Aorta (tissue), 5 donors: Measurements from ENCODE around the gene PAPLN. TPM values are rescaled to one million over a fixed set of nuclear protein-coding genes. Genes with fewer than 3 reads are reported as not detected.

ENCODE experiments used
- ATAC-seq: fragments of 200-7000 bp; cut with Tn5 transposase; one replicate; pipeline ENCODE4 v1.9.1; 2022; ENCODE audit warnings: moderate library complexity; ENCODE audit not compliant: low FRiP score
- DNase-seq, 2 donors: peaks; one replicate each; pipeline ENCODE4 v3.0.0-alpha.2; 2020
- H3K27ac ChIP-seq, 2 donors: one replicate each; pipeline ENCODE4 v1.5.1; 2013; ENCODE audit warnings: low read length in 2 of 2, mild to moderate bottlenecking in 2 of 2, moderate library complexity in 2 of 2, control low read depth in 1 of 2, inconsistent platforms in 1 of 2, low read depth in 1 of 2
- H3K27me3 ChIP-seq, 2 donors: one replicate each; pipeline ENCODE4 v1.6.1; 2013; ENCODE audit warnings: control low read depth in 1 of 2, low read length in 1 of 2, mild to moderate bottlenecking in 1 of 2, moderate library complexity in 1 of 2; ENCODE audit not compliant: insufficient read depth in 2 of 2, control insufficient read depth in 1 of 2
- H3K36me3 ChIP-seq, 2 donors: one replicate each; pipeline ENCODE4 v1.6.1; 2013; ENCODE audit warnings: control low read depth in 1 of 2, low read length in 1 of 2, mild to moderate bottlenecking in 1 of 2; ENCODE audit not compliant: insufficient read depth in 2 of 2, control insufficient read depth in 1 of 2
- H3K4me1 ChIP-seq, 2 donors: one replicate each; pipeline ENCODE4 v1.6.1; 2013; ENCODE audit warnings: low read length in 2 of 2, control low read depth in 1 of 2, mild to moderate bottlenecking in 1 of 2, moderate library complexity in 1 of 2; ENCODE audit not compliant: insufficient read depth in 2 of 2, control insufficient read depth in 1 of 2
- H3K4me3 ChIP-seq, 2 donors: one replicate each; pipeline ENCODE4 v1.5.1; 2013; ENCODE audit warnings: low read length in 2 of 2, control low read depth in 1 of 2, mild to moderate bottlenecking in 1 of 2
- H3K9me3 ChIP-seq: one replicate; pipeline ENCODE4 v1.6.1; 2013; ENCODE audit warnings: mild to moderate bottlenecking, low read length; ENCODE audit not compliant: control insufficient read depth
- WGBS, 2 donors: extraction: QIAGEN DNeasy Blood & Tissue Kit; methylation state at CpG; one replicate each; pipeline ENCODE4 v1.1.7; 2013; 5-methylcytosine and 5-hydroxymethylcytosine counted together
- intact Hi-C, 2 donors: fragments of 100-400 bp; cut with DNase I; formaldehyde crosslinking; loops; one replicate each; pipeline versions ENCODE4 v1.14.2 to v1.15.0; 2022
- polyA plus RNA-seq, 2 donors: library from polyadenylated mRNA; stranded (reverse); fragments of 200-250 nt; gene quantifications; one replicate each; pipeline ENCODE4 v1.2.3, GENCODE V29; 2013
- total RNA-seq, 2 donors: library from RNA; stranded (reverse); fragmentation: NEBNext Ultra II Directional; extraction: Animal tissue kit (Norgen Biotek cat#: 25700); gene quantifications; one replicate each; pipeline ENCODE4 v1.2.1, GENCODE V29; 2021
- donor health status: healthy with polysubstance abuse.
- donor health status: Bipolar disorder and iron deficiency.
- donor health status: DM: no; HTN: no; CAD: no.
- donor health status: DM: no; HTN: no; CAD: no.
- donor health status: DM: yes; HTN: yes; CAD: no.

The PAPLN gene
- total and polyA plus RNA-seq, 4 donors, result 3.1 to 21.4 (median 7.8) TPM

DNA sequence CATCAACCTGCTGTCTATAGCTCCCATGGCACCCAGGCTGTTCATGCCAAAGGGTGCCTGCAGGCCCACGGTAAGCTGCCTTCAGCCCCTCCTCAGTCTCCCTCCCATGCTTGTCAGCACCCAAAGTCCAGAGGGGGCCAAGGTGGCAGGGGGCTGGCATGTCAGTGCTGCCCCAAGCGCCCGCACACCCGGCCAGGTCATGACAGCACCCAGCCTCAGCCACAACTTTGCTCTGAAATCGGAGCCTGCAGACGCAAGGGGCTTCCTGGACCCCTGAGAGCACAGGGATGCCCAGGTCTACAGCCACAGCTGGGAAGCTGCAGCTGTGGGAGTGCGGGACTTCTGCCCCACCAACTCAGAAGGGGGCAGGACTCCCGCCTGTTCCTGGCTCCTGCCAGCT lies 28.5 kb upstream of the PAPLN start:
- Histone ChIP-seq H3K9me3 (no peaks in the 10 kb centered on the region), H3K4me3 (no peak overlapping the region), H3K36me3 (peaks cover 6 to 11% of the 10 kb centered on the region in 2 donors), H3K27ac (no peak overlapping the region), H3K27me3 (no peaks in the 10 kb centered on the region), H3K4me1 (peaks cover 0 to 4% of the 10 kb centered on the region in 2 donors)
- intact Hi-C loops, result no loop called here
- ATAC-seq (no peak), DNase-seq (no peak)
- WGBS, 2 donors, result 96 to 98% methylated on average over 8 of the region's 8 CpGs

DNA sequence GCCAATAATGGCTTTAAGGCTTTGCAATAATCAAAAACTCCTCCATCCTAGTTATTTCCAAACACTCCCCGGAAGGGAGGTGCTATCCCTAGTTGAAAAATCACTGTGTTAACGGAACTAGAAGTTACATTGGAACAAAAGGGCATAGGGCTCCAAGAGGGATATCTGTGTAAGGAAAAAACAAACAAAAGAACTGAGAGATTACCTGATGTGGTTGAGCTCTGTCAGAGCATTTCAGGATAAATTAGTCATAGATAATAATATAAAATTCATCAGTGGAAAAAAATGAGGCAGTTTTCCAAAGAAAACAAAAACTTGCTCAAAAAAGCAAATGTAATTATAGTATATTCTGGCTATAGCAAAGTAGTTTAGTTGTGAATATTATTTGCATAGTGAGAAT lies 27.4 kb upstream of the PAPLN start:
- intact Hi-C loops, result no loop called here
- peaks cover 6 to 11% of the 10 kb centered on the region in 2 donors for H3K36me3 ChIP-seq
- H3K4me3 ChIP-seq, result no peak overlapping the region
- no peak for ATAC-seq
- H3K27me3 ChIP-seq, result no peaks in the 10 kb centered on the region
- H3K27ac ChIP-seq, result no peak overlapping the region
- H3K4me1 ChIP-seq, result peaks cover 0 to 4% of the 10 kb centered on the region in 2 donors
- WGBS, 2 donors, result 31 to 41% methylated on average over 2 of the region's 2 CpGs
- no peak for DNase-seq
- H3K9me3 ChIP-seq, result no peaks in the 10 kb centered on the region

GRCh38 chr14:73211251-73212040 lies 25.9 kb upstream of the PAPLN start:
- no peak for ATAC-seq
- H3K4me3 ChIP-seq, result no peak overlapping the region
- no peaks in the 10 kb centered on the region for H3K9me3 ChIP-seq
- no peaks in the 10 kb centered on the region for H3K27me3 ChIP-seq
- peaks cover 0 to 4% of the 10 kb centered on the region in 2 donors for H3K4me1 ChIP-seq
- WGBS, 2 donors, result 78 to 87% methylated on average over 7 of the region's 7 CpGs
- peaks cover 6 to 9% of the 10 kb centered on the region in 2 donors for H3K36me3 ChIP-seq
- no peak for DNase-seq
- intact Hi-C loops, result no loop called here
- H3K27ac ChIP-seq, result no peak overlapping the region

DNA sequence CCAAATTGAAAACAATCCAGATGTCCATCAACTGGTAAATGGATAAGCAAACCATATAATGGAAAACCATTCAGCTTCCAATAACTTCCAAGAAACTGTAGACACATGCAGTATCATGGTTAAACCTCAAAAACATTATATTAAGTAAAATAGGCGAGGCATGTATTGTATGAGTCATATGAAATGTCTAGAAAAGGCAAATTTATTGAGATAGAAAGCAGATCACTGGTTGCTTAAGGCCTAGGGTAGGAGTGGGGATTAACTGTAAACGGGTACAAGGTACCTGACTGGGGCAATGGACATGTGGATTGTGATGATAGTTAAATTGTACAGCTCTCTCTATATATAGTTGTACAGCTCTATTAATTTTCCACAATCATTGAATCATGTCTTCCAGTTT lies 21.3 kb upstream of the PAPLN start:
- ATAC-seq (no peak), DNase-seq (no peak)
- no peaks in the 10 kb centered on the region for H3K9me3 ChIP-seq
- no peak overlapping the region for H3K27ac ChIP-seq
- 90 to 93% methylated on average over 2 of the region's 2 CpGs for WGBS, 2 donors
- peaks cover 9 to 13% of the 10 kb centered on the region in 2 donors for H3K36me3 ChIP-seq
- no peak overlapping the region for H3K4me3 ChIP-seq
- no peaks in the 10 kb centered on the region for H3K27me3 ChIP-seq
- H3K4me1 ChIP-seq, result no peaks in the 10 kb centered on the region
- intact Hi-C loops, result no loop called here

DNA sequence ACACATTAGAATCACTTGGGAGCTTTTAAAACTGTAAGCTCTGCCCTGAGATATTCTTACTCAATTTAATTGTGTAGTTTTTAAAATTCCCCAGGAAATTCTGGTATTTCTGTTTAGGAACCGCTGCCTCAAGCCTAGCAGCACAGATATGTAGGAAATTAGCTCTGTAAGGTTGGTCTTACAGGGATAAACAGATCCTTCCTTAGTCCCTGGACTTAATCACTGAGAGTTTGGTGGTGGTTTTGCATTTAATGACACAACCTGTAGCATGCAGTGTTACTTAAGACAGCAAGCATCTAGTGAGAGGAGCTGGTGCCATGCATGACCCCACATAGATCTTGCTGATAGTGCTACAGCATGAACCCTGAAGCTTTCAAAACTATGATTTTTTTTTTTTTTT lies 19.9 kb upstream of the PAPLN start:
- WGBS, 2 donors, result 94 to 95% methylated on average over 1 of the region's 1 CpG
- intact Hi-C loops, result no loop called here

GRCh38 chr14:73220061-73220460 lies 17.2 kb upstream of the PAPLN start:
- 92 to 93% methylated on average over 4 of the region's 4 CpGs for WGBS, 2 donors
- Histone ChIP-seq H3K36me3 (peaks cover 9 to 11% of the 10 kb centered on the region in 2 donors), H3K9me3 (no peaks in the 10 kb centered on the region), H3K4me3 (no peak overlapping the region), H3K4me1 (no peaks in the 10 kb centered on the region), H3K27me3 (no peaks in the 10 kb centered on the region), H3K27ac (no peak overlapping the region)
- DNase-seq, result no peak
- intact Hi-C loops, result no loop called here
- ATAC-seq, result no peak

More for the DNA sequence above, 19.9 kb upstream of the PAPLN start:
- DNase-seq (no peak), ATAC-seq (no peak)
- no peaks in the 10 kb centered on the region for H3K9me3 ChIP-seq
- H3K27ac ChIP-seq, result no peak overlapping the region
- H3K4me3 ChIP-seq, result no peak overlapping the region
- H3K36me3 ChIP-seq, result peaks cover 9 to 11% of the 10 kb centered on the region in 2 donors
- no peaks in the 10 kb centered on the region for H3K27me3 ChIP-seq
- no peaks in the 10 kb centered on the region for H3K4me1 ChIP-seq

- DNase-seq (no peak), ATAC-seq (no peak)
- 92 to 96% methylated on average over 5 of the region's 5 CpGs for WGBS, 2 donors
- intact Hi-C loops, result no loop called here
- H3K4me3 ChIP-seq, result no peak overlapping the region
- peaks cover 9 to 11% of the 10 kb centered on the region in 2 donors for H3K36me3 ChIP-seq
- no peaks in the 10 kb centered on the region for H3K9me3 ChIP-seq
- H3K4me1 ChIP-seq, result no peaks in the 10 kb centered on the region
- H3K27ac ChIP-seq, result no peak overlapping the region
- no peaks in the 10 kb centered on the region for H3K27me3 ChIP-seq
Measured at GRCh38 chr14:73220634-73221033, 16.7 kb upstream of the PAPLN start.

DNA sequence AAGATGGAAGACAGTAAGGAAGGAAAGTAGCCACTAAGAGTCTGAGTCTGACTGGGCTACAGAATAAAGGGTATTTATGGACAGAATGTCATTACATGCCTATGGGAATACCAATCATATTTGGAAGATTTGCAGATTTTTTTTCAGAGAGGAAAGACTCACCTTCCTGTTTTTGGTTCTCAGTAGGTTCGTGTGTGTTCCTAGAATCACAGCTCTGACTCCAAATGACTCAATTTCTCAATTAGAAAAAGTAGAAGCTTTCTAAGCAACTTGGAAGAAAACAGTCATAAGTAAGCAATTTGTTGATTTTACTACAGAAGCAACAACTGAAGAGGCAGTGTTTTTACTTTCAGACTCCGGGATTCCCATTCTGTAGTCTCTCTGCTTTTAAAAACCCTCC lies 15.4 kb upstream of the PAPLN start:
- H3K27ac ChIP-seq, result no peak overlapping the region
- WGBS, 2 donors, result 74 to 80% methylated on average over 2 of the region's 2 CpGs

DNA sequence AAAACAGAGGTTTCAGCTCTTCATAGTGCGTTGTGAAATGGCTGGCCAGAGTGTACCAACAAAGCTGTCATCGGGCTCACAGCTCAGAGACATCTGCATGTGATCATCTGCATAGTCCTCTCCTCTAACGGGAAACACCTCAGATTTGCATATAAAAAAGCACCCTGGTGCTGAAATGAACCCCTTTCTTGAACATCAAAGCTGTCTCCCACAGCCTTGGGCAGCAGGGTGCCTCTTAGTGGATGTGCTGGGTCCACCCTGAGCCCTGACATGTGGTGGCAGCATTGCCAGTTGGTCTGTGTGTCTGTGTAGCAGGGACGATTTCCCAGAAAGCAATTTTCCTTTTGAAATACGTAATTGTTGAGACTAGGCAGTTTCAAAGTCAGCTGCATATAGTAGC lies 14.3 kb upstream of the PAPLN start:
- intact Hi-C loops, result no loop called here
- H3K9me3 ChIP-seq, result no peaks in the 10 kb centered on the region
- ATAC-seq (no peak), DNase-seq (peak in 1 of 2 donors; percentile 41)
- H3K4me3 ChIP-seq, result no peak overlapping the region
- no peak overlapping the region for H3K27ac ChIP-seq
- H3K36me3 ChIP-seq, result peaks cover 4 to 10% of the 10 kb centered on the region in 2 donors
- WGBS, 2 donors, result 52 to 53% methylated on average over 5 of the region's 5 CpGs
- no peaks in the 10 kb centered on the region for H3K27me3 ChIP-seq
- no peaks in the 10 kb centered on the region for H3K4me1 ChIP-seq

More for the DNA sequence above, 15.4 kb upstream of the PAPLN start:
- Histone ChIP-seq H3K27me3 (no peaks in the 10 kb centered on the region), H3K36me3 (peaks cover 7 to 11% of the 10 kb centered on the region in 2 donors), H3K4me3 (no peak overlapping the region), H3K9me3 (no peaks in the 10 kb centered on the region), H3K4me1 (no peaks in the 10 kb centered on the region)
- no peak for DNase-seq
- intact Hi-C loops, result no loop called here
- ATAC-seq, result no peak
